NCI-H2107 treated with DMSO at 0.1 percent for 48 hours (cell line): Measurements from ENCODE around the gene EEA1.

Source experiments
- DNase-seq: peaks from one replicate; lab custom pipeline; 2025; ENCODE audit not compliant: unreplicated experiment; lab: John Stamatoyannopoulos, UW

The EEA1 gene

GRCh38 chr12:92721130-92721529 lies 208.0 kb downstream of the EEA1 start:
- no peak for DNase-seq
